ENCODE measurements around the gene TLDC2. TPM values are rescaled to one million over a fixed set of nuclear protein-coding genes. Genes with fewer than 3 reads are reported as not detected.

Gene TLDC2
- total RNA-seq, 1 experiment from 2014 or later: not detected

GRCh38 chr20:36865861-36866149 is 10.1 kb upstream of the TLDC2 start:
- no peaks in the 10 kb centered on the region for H3K36me3 Mint-ChIP-seq (ENCODE audit: insufficient read depth, unreplicated experiment)
- ChIA-PET CTCF (interaction anchor here (0.7 to 0.9 kb wide), 2 partner anchors 57 to 261 kb away, joined by 3 to 4 read pairs; no protein-coding TSS in a partner anchor), POLR2A (interaction anchor here (4.8 kb wide), 1 partner anchor 92 kb away, joined by 35 read pairs; the partner anchor contains the start of gene DSN1)
- TF ChIP-seq CTCF (IDR thresholded peaks at IDR 0.05; ENCODE audit: unreplicated experiment): no peak
- H3K9me3 Mint-ChIP-seq (ENCODE audit: unreplicated experiment): no peaks in the 10 kb centered on the region
- no peak overlapping the region for H3K27ac Mint-ChIP-seq (ENCODE audit: low read depth, unreplicated experiment)
- no peak overlapping the region for H3K4me3 Mint-ChIP-seq (ENCODE audit: unreplicated experiment)
- intact Hi-C loops (cut with micrococcal nuclease): no loop called here
- H3K4me1 Mint-ChIP-seq (ENCODE audit: insufficient read depth, unreplicated experiment): peaks cover 14% of the 10 kb centered on the region
- no peak for DNase-seq (ENCODE audit: unreplicated experiment)
- no peaks in the 10 kb centered on the region for H3K27me3 Mint-ChIP-seq (ENCODE audit: insufficient read depth, unreplicated experiment)
- no TSS peak for BruUV-seq (replicated peaks)

GRCh38 chr20:36866164-36866563 is 9.8 kb upstream of the TLDC2 start:
- CTCF ChIA-PET: no interaction called here
- intact Hi-C loops (cut with micrococcal nuclease): no loop called here
- POLR2A ChIA-PET: interaction anchor here (0.8 kb wide), 1 partner anchor 21 kb away, joined by 5 read pairs; no protein-coding TSS in a partner anchor
- DNase-seq (ENCODE audit: unreplicated experiment): no peak
- no peak for TF ChIP-seq CTCF (IDR thresholded peaks at IDR 0.05; ENCODE audit: unreplicated experiment)
- no peak overlapping the region for H3K4me3 Mint-ChIP-seq (ENCODE audit: unreplicated experiment)
- H3K9me3 Mint-ChIP-seq (ENCODE audit: unreplicated experiment): no peaks in the 10 kb centered on the region
- no TSS peak for BruUV-seq (replicated peaks)
- H3K27ac Mint-ChIP-seq (ENCODE audit: low read depth, unreplicated experiment): no peak overlapping the region
- H3K4me1 Mint-ChIP-seq (ENCODE audit: insufficient read depth, unreplicated experiment): peaks cover 10% of the 10 kb centered on the region
- H3K36me3 Mint-ChIP-seq (ENCODE audit: insufficient read depth, unreplicated experiment): no peaks in the 10 kb centered on the region
- H3K27me3 Mint-ChIP-seq (ENCODE audit: insufficient read depth, unreplicated experiment): no peaks in the 10 kb centered on the region

- Mint-ChIP-seq H3K27ac (ENCODE audit: low read depth, unreplicated experiment) (no peak overlapping the region), H3K4me3 (ENCODE audit: unreplicated experiment) (no peak overlapping the region), H3K36me3 (ENCODE audit: insufficient read depth, unreplicated experiment) (no peaks in the 10 kb centered on the region), H3K4me1 (ENCODE audit: insufficient read depth, unreplicated experiment) (peaks cover 6% of the 10 kb centered on the region), H3K27me3 (ENCODE audit: insufficient read depth, unreplicated experiment) (no peaks in the 10 kb centered on the region), H3K9me3 (ENCODE audit: unreplicated experiment) (no peaks in the 10 kb centered on the region)
- no TSS peak for BruUV-seq (replicated peaks)
- TF ChIP-seq CTCF (IDR thresholded peaks at IDR 0.05; ENCODE audit: unreplicated experiment): no peak
- no peak for DNase-seq (ENCODE audit: unreplicated experiment)
- ChIA-PET CTCF (interaction anchor here (0.7 kb wide), 1 partner anchor 291 kb away, joined by 4 read pairs; no protein-coding TSS in a partner anchor), POLR2A (interaction anchor here (0.6 to 1.1 kb wide), 4 partner anchors 17 to 360 kb away, joined by 3 to 5 read pairs (median 4); no protein-coding TSS in a partner anchor)
- intact Hi-C loops (cut with micrococcal nuclease): no loop called here
Observed at GRCh38 chr20:36866681-36867495, 9.1 kb upstream of the TLDC2 start.

GRCh38 chr20:36871640-36872570 is 4.0 kb upstream of the TLDC2 start:
- no TSS peak for BruUV-seq (replicated peaks)
- H3K9me3 Mint-ChIP-seq (ENCODE audit: unreplicated experiment): no peaks in the 10 kb centered on the region
- no peak for TF ChIP-seq CTCF (IDR thresholded peaks at IDR 0.05; ENCODE audit: unreplicated experiment)
- CTCF ChIA-PET: interaction anchor here (0.5 to 3.0 kb wide), 7 partner anchors 8 to 671 kb away, joined by 3 to 14 read pairs (median 5); partner anchors contain the start of gene DSN1
- H3K4me1 Mint-ChIP-seq (ENCODE audit: insufficient read depth, unreplicated experiment): no peaks in the 10 kb centered on the region
- POLR2A ChIA-PET: interaction anchor here (0.6 to 1.6 kb wide), 5 partner anchors 10 to 1379 kb away, joined by 3 to 6 read pairs (median 4); partner anchors contain the start of gene RAB5IF
- no peaks in the 10 kb centered on the region for H3K27me3 Mint-ChIP-seq (ENCODE audit: insufficient read depth, unreplicated experiment)
- H3K36me3 Mint-ChIP-seq (ENCODE audit: insufficient read depth, unreplicated experiment): no peaks in the 10 kb centered on the region
- H3K4me3 Mint-ChIP-seq (ENCODE audit: unreplicated experiment): no peak overlapping the region
- no peak for DNase-seq (ENCODE audit: unreplicated experiment)
- no peak overlapping the region for H3K27ac Mint-ChIP-seq (ENCODE audit: low read depth, unreplicated experiment)
- intact Hi-C loops (cut with micrococcal nuclease): no loop called here
